ENCODE data around the gene PCNX2. TPM values are rescaled to one million over a fixed set of nuclear protein-coding genes. Genes with fewer than 3 reads are reported as not detected.

Gene PCNX2
- total RNA-seq, 1 donor from 2014 or later, result 25.5 TPM

GRCh38 chr1:233255145-233255544, 40.4 kb downstream of the PCNX2 start:
- Mint-ChIP-seq H3K4me1 (ENCODE audit: low read depth, unreplicated experiment) (peaks cover 14% of the 10 kb centered on the region), H3K27ac (ENCODE audit: unreplicated experiment) (no peak overlapping the region), H3K36me3 (ENCODE audit: low read depth, unreplicated experiment) (peaks cover 18% of the 10 kb centered on the region), H3K9me3 (ENCODE audit: unreplicated experiment) (no peaks in the 10 kb centered on the region), H3K27me3 (ENCODE audit: low read depth, unreplicated experiment) (no peaks in the 10 kb centered on the region), H3K4me3 (ENCODE audit: unreplicated experiment) (no peak overlapping the region)
- Histone ChIP-seq H3K27ac (ENCODE audit: low read depth, low read length) (no peak overlapping the region), H3K9me3 (ENCODE audit: insufficient read depth, low read depth, low read length) (no peaks in the 10 kb centered on the region), H3K36me3 (ENCODE audit: insufficient read depth, low read length) (peaks cover 36% of the 10 kb centered on the region), H3K9ac (ENCODE audit: low read length) (no peak overlapping the region), H3K79me2 (ENCODE audit: insufficient read depth, low read length) (no peaks in the 10 kb centered on the region), H3K4me1 (ENCODE audit: insufficient read depth, low read length) (no peaks in the 10 kb centered on the region), H3K4me2 (ENCODE audit: low read length) (no peak overlapping the region), H3K4me3 (ENCODE audit: insufficient read depth, low read depth, low read length) (no peak overlapping the region), H3K27me3 (ENCODE audit: insufficient read depth, low read length) (no peaks in the 10 kb centered on the region), H2AFZ (ENCODE audit: low read depth, low read length) (no peak overlapping the region), H4K20me1 (ENCODE audit: insufficient read depth, low read length) (peaks cover 18% of the 10 kb centered on the region)
- FAIRE-seq (no peak), DNase-seq (ENCODE audit: low read depth) (no peak)
- TF ChIP-seq EZH2 (IDR thresholded peaks at IDR 0.05; ENCODE audit: insufficient read depth, low read length) (no peak), CTCF (IDR thresholded peaks at IDR 0.05; ENCODE audit: insufficient read depth, low read depth, low read length) (no peak)

- Histone ChIP-seq H3K27me3 (ENCODE audit: insufficient read depth, low read length) (no peaks in the 10 kb centered on the region), H3K79me2 (ENCODE audit: insufficient read depth, low read length) (no peaks in the 10 kb centered on the region), H3K4me2 (ENCODE audit: low read length) (no peak overlapping the region), H3K9ac (ENCODE audit: low read length) (no peak overlapping the region), H3K36me3 (ENCODE audit: insufficient read depth, low read length) (peaks cover 44% of the 10 kb centered on the region), H3K4me3 (ENCODE audit: insufficient read depth, low read depth, low read length) (no peak overlapping the region), H2AFZ (ENCODE audit: low read depth, low read length) (no peak overlapping the region), H3K4me1 (ENCODE audit: insufficient read depth, low read length) (no peaks in the 10 kb centered on the region), H3K9me3 (ENCODE audit: insufficient read depth, low read depth, low read length) (peaks cover 2% of the 10 kb centered on the region), H4K20me1 (ENCODE audit: insufficient read depth, low read length) (peaks cover 18% of the 10 kb centered on the region), H3K27ac (ENCODE audit: low read depth, low read length) (no peak overlapping the region)
- H3K4me3 Mint-ChIP-seq (ENCODE audit: unreplicated experiment), result no peak overlapping the region
- peaks cover 14% of the 10 kb centered on the region for H3K4me1 Mint-ChIP-seq (ENCODE audit: low read depth, unreplicated experiment)
- H3K27me3 Mint-ChIP-seq (ENCODE audit: low read depth, unreplicated experiment), result no peaks in the 10 kb centered on the region
- TF ChIP-seq CTCF (IDR thresholded peaks at IDR 0.05; ENCODE audit: insufficient read depth, low read depth, low read length) (no peak), EZH2 (IDR thresholded peaks at IDR 0.05; ENCODE audit: insufficient read depth, low read length) (no peak)
- no peak for DNase-seq (ENCODE audit: low read depth)
- H3K9me3 Mint-ChIP-seq (ENCODE audit: unreplicated experiment), result no peaks in the 10 kb centered on the region
- peaks cover 24% of the 10 kb centered on the region for H3K36me3 Mint-ChIP-seq (ENCODE audit: low read depth, unreplicated experiment)
- no peak overlapping the region for H3K27ac Mint-ChIP-seq (ENCODE audit: unreplicated experiment)
- FAIRE-seq, result no peak
Observed at GRCh38 chr1:233253832-233254331, 41.6 kb downstream of the PCNX2 start.

- Histone ChIP-seq H3K27me3 (ENCODE audit: insufficient read depth, low read length) (no peaks in the 10 kb centered on the region), H3K36me3 (ENCODE audit: insufficient read depth, low read length) (peaks cover 42% of the 10 kb centered on the region), H2AFZ (ENCODE audit: low read depth, low read length) (no peak overlapping the region), H3K9ac (ENCODE audit: low read length) (no peak overlapping the region), H3K4me2 (ENCODE audit: low read length) (no peak overlapping the region), H3K79me2 (ENCODE audit: insufficient read depth, low read length) (no peaks in the 10 kb centered on the region), H3K4me1 (ENCODE audit: insufficient read depth, low read length) (no peaks in the 10 kb centered on the region), H3K9me3 (ENCODE audit: insufficient read depth, low read depth, low read length) (peaks cover 2% of the 10 kb centered on the region), H4K20me1 (ENCODE audit: insufficient read depth, low read length) (peaks cover 18% of the 10 kb centered on the region), H3K4me3 (ENCODE audit: insufficient read depth, low read depth, low read length) (no peak overlapping the region), H3K27ac (ENCODE audit: low read depth, low read length) (no peak overlapping the region)
- H3K36me3 Mint-ChIP-seq (ENCODE audit: low read depth, unreplicated experiment), result peaks cover 25% of the 10 kb centered on the region
- H3K27ac Mint-ChIP-seq (ENCODE audit: unreplicated experiment), result no peak overlapping the region
- no peak for FAIRE-seq
- no peak overlapping the region for H3K4me3 Mint-ChIP-seq (ENCODE audit: unreplicated experiment)
- H3K9me3 Mint-ChIP-seq (ENCODE audit: unreplicated experiment), result no peaks in the 10 kb centered on the region
- peaks cover 14% of the 10 kb centered on the region for H3K4me1 Mint-ChIP-seq (ENCODE audit: low read depth, unreplicated experiment)
- H3K27me3 Mint-ChIP-seq (ENCODE audit: low read depth, unreplicated experiment), result no peaks in the 10 kb centered on the region
- TF ChIP-seq CTCF (IDR thresholded peaks at IDR 0.05; ENCODE audit: insufficient read depth, low read depth, low read length), result no peak
- TF ChIP-seq EZH2 (IDR thresholded peaks at IDR 0.05; ENCODE audit: insufficient read depth, low read length), result no peak
- no peak for DNase-seq (ENCODE audit: low read depth)
Observed at GRCh38 chr1:233253231-233253831, 42.2 kb downstream of the PCNX2 start.

All from astrocyte (in vitro differentiated cells and primary cell).